H1 (cell line): ENCODE measurements around the gene PDIA5. TPM values are rescaled to one million over a fixed set of nuclear protein-coding genes. Genes with fewer than 3 reads are reported as not detected.

Source experiments
- CTCF ChIA-PET: fragments of 300-600 bp; sonication (Branson Sonifier 250); formaldehyde crosslinking; loops from one replicate; lab custom pipeline; 2021; ENCODE audit not compliant: partially characterized antibody; lab: Charles Lee
- POLR2A ChIA-PET: fragments of 300-600 bp; sonication (Branson Sonifier 250); formaldehyde crosslinking; loops from one replicate; lab custom pipeline; 2021; ENCODE audit warnings: inconsistent platforms; ENCODE audit not compliant: partially characterized antibody; lab: Charles Lee
- DNase-seq, 2 experiments: peaks; one replicate each; pipeline versions ENCODE4 v3.0.0 to v3.0.0-alpha.2; 2010 to 2022; ENCODE audit warnings: low spot score in 2 of 2, low read depth in 1 of 2, mixed read lengths in 1 of 2
- FAIRE-seq: peaks from 2 replicates; lab custom pipeline; 2011; peaks lifted over from hg19 to GRCh38; lab: Jason Lieb, UNC
- H2AFZ ChIP-seq: 2 replicates; pipeline ENCODE4 v1.8.1; 2012; ENCODE audit warnings: low read length, inconsistent platforms
- H2AK5ac ChIP-seq: 2 replicates; pipeline ENCODE4 v1.6.1; 2013; ENCODE audit warnings: low read depth, low read length
- H2BK120ac ChIP-seq: replicated peaks from 2 replicates; pipeline ENCODE3; 2013; ENCODE audit warnings: low read depth, low read length, inconsistent platforms
- H2BK12ac ChIP-seq: 2 replicates; pipeline ENCODE4 v1.6.1; 2013; ENCODE audit warnings: low read depth, low read length
- H2BK15ac ChIP-seq: 2 replicates; pipeline ENCODE4 v1.6.1; 2013; ENCODE audit warnings: low read length
- H2BK20ac ChIP-seq: 2 replicates; pipeline ENCODE4 v1.6.1; 2013; ENCODE audit warnings: low read length
- H2BK5ac ChIP-seq: 2 replicates; pipeline ENCODE4 v1.6.1; 2013; ENCODE audit warnings: low read depth, low read length
- H3K14ac ChIP-seq: 2 replicates; pipeline ENCODE4 v1.6.1; 2013; ENCODE audit warnings: inconsistent platforms; ENCODE audit not compliant: insufficient read length
- H3K18ac ChIP-seq: 2 replicates; pipeline ENCODE4 v1.6.1; 2013; ENCODE audit warnings: low read length; ENCODE audit errors: extremely low read depth
- H3K23ac ChIP-seq: 2 replicates; pipeline ENCODE4 v1.6.1; 2013; ENCODE audit warnings: inconsistent platforms; ENCODE audit not compliant: insufficient read length
- H3K23me2 ChIP-seq: 2 replicates; pipeline ENCODE4 v1.6.1; 2013; ENCODE audit warnings: low read depth, low read length
- H3K27ac ChIP-seq: 2 replicates; pipeline ENCODE4 v1.6.1; 2011; ENCODE audit warnings: low read depth, low read length, inconsistent platforms
- H3K27me3 ChIP-seq, 4 experiments: replicated peaks in 1 of 4; 1 replicate in 1 of 4; 2 replicates in 3 of 4; pipeline versions ENCODE4 v1.6.1 to v1.8.1; 2011 to 2013; ENCODE audit warnings: low read length in 3 of 4, mild to moderate bottlenecking in 3 of 4, inconsistent platforms in 2 of 4, mixed read lengths in 2 of 4, moderate library complexity in 1 of 4; ENCODE audit not compliant: control insufficient read depth in 3 of 4, insufficient read depth in 3 of 4; ENCODE audit errors: extremely low read depth in 1 of 4
- H3K36me3 ChIP-seq, 4 experiments: 2 replicates each; pipeline versions ENCODE4 v1.6.1 to v1.8.1; 2011 to 2013; ENCODE audit warnings: mild to moderate bottlenecking in 4 of 4, low read length in 3 of 4, moderate library complexity in 2 of 4, control low read depth in 1 of 4, inconsistent platforms in 1 of 4; ENCODE audit not compliant: insufficient read depth in 4 of 4, control insufficient read depth in 2 of 4
- H3K4ac ChIP-seq: replicated peaks from 2 replicates; pipeline ENCODE3; 2013; ENCODE audit warnings: low read length, low read depth, mixed read lengths, inconsistent platforms; ENCODE audit not compliant: insufficient read length
- H3K4me1 ChIP-seq, 4 experiments: replicated peaks in 1 of 4; 1 replicate in 1 of 4; 2 replicates in 3 of 4; pipeline versions ENCODE4 v1.6.1 to v1.8.1; 2011 to 2013; ENCODE audit warnings: low read length in 3 of 4, inconsistent platforms in 2 of 4, mixed read lengths in 1 of 4; ENCODE audit not compliant: insufficient read depth in 4 of 4, control insufficient read depth in 3 of 4
- H3K4me2 ChIP-seq, 2 experiments: 2 replicates each; pipeline versions ENCODE4 v1.6.1 to v1.8.1; 2011 to 2013; ENCODE audit warnings: low read depth in 2 of 2, low read length in 2 of 2, control low read depth in 1 of 2, inconsistent platforms in 1 of 2, mild to moderate bottlenecking in 1 of 2; ENCODE audit not compliant: insufficient read depth in 1 of 2
- H3K4me3 ChIP-seq, 4 experiments: fragments of 200-600, 300-600 bp in 1 of 4; sonication (generic), shearing (Covaris generic), sonication (Bioruptor Twin) in 1 of 4; 2 replicates each; pipeline versions ENCODE4 v1.5.1 to v1.8.1; 2011 to 2016; ENCODE audit warnings: low read length in 4 of 4, low read depth in 3 of 4, control low read depth in 2 of 4, inconsistent platforms in 2 of 4, mild to moderate bottlenecking in 2 of 4, mixed read lengths in 1 of 4, moderate library complexity in 1 of 4; ENCODE audit not compliant: insufficient read depth in 2 of 4; ENCODE audit errors: extremely low read depth in 1 of 4
- H3K56ac ChIP-seq: replicated peaks from 2 replicates; pipeline ENCODE3; 2013; ENCODE audit warnings: low read depth, mild to moderate bottlenecking, mixed read lengths, low read length, inconsistent platforms; ENCODE audit not compliant: insufficient read length
- H3K79me1 ChIP-seq: 2 replicates; pipeline ENCODE4 v1.6.1; 2013; ENCODE audit warnings: low read depth, low read length, control low read depth
- H3K79me2 ChIP-seq, 2 experiments: 2 replicates each; pipeline versions ENCODE4 v1.6.1 to v1.8.1; 2012 to 2013; ENCODE audit warnings: low read length in 2 of 2, mild to moderate bottlenecking in 2 of 2, inconsistent platforms in 1 of 2; ENCODE audit not compliant: insufficient read depth in 2 of 2, control insufficient read depth in 1 of 2
- H3K9ac ChIP-seq, 4 experiments: replicated peaks in 1 of 4; 1 replicate in 1 of 4; 2 replicates in 3 of 4; pipeline versions ENCODE4 v1.6.1 to v1.8.1; 2011 to 2013; ENCODE audit warnings: low read depth in 3 of 4, low read length in 3 of 4, control low read depth in 2 of 4, mild to moderate bottlenecking in 2 of 4, moderate library complexity in 2 of 4, inconsistent platforms in 1 of 4; ENCODE audit errors: extremely low read depth in 1 of 4
- H3K9me3 ChIP-seq, 2 experiments: 2 replicates each; pipeline versions ENCODE4 v1.6.1 to v1.8.1; 2012 to 2013; ENCODE audit warnings: mild to moderate bottlenecking in 2 of 2, moderate library complexity in 2 of 2, control low read depth in 1 of 2, inconsistent platforms in 1 of 2, low read depth in 1 of 2, low read length in 1 of 2, mixed read lengths in 1 of 2; ENCODE audit not compliant: insufficient read depth in 2 of 2
- H4K20me1 ChIP-seq, 2 experiments: replicated peaks in 1 of 2; 2 replicates each; pipeline versions ENCODE3 to v1.8.1; 2011 to 2013; ENCODE audit warnings: inconsistent platforms in 2 of 2, low read length in 2 of 2, mild to moderate bottlenecking in 1 of 2; ENCODE audit not compliant: insufficient read depth in 2 of 2, control insufficient read depth in 1 of 2
- H4K5ac ChIP-seq: 2 replicates; pipeline ENCODE4 v1.6.1; 2013; ENCODE audit warnings: low read length, low read depth, mixed read lengths, inconsistent platforms; ENCODE audit not compliant: insufficient read length
- H4K8ac ChIP-seq: 2 replicates; pipeline ENCODE4 v1.8.0; 2013; ENCODE audit warnings: mild to moderate bottlenecking, moderate library complexity, low read length, inconsistent platforms; ENCODE audit not compliant: insufficient read depth; ENCODE audit errors: extremely low read depth
- H4K91ac ChIP-seq: replicated peaks from 2 replicates; pipeline ENCODE3; 2013; ENCODE audit warnings: low read length, mixed read lengths, inconsistent platforms; ENCODE audit not compliant: insufficient read length
- BRCA1 ChIP-seq: IDR thresholded peaks from 2 replicates; pipeline ENCODE4 v1.6.1; 2012; ENCODE audit warnings: low read depth, low read length, improper control_type of control experiment
- EP300 ChIP-seq, 2 experiments: IDR thresholded peaks; 1 replicate in 1 of 2; 2 replicates in 1 of 2; pipeline ENCODE4 v1.6.1; 2011 to 2012; ENCODE audit warnings: low read depth in 2 of 2, low read length in 2 of 2, mild to moderate bottlenecking in 2 of 2, borderline replicate concordance in 1 of 2, inconsistent platforms in 1 of 2, moderate library complexity in 1 of 2
- HDAC2 ChIP-seq, 2 experiments: fragments of 300-600 bp in 1 of 2; sonication (generic) in 1 of 2; IDR thresholded peaks; 2 replicates each; pipeline ENCODE4 v1.6.1; 2011 to 2012; ENCODE audit warnings: low read depth in 2 of 2, low read length in 2 of 2, mild to moderate bottlenecking in 2 of 2, moderate library complexity in 2 of 2, borderline replicate concordance in 1 of 2, inconsistent platforms in 1 of 2
- HDAC6 ChIP-seq: IDR thresholded peaks from one replicate; pipeline ENCODE4 v1.7.1; 2012; ENCODE audit warnings: low read depth, mild to moderate bottlenecking, inconsistent platforms, low read length, moderate library complexity
- JUND ChIP-seq: IDR thresholded peaks from 2 replicates; pipeline ENCODE4 v1.6.1; 2011; ENCODE audit warnings: mild to moderate bottlenecking, improper control_type of control experiment, low read length
- POU5F1 ChIP-seq: IDR thresholded peaks from 2 replicates; pipeline ENCODE4 v1.6.1; 2011; ENCODE audit warnings: low read depth, mild to moderate bottlenecking, low read length, moderate library complexity
- SIRT6 ChIP-seq: IDR thresholded peaks from one replicate; pipeline ENCODE4 v1.7.1; 2012; ENCODE audit warnings: low read length, inconsistent platforms
- SIX5 ChIP-seq: IDR thresholded peaks from 2 replicates; pipeline ENCODE4 v1.6.1; 2011; ENCODE audit warnings: mild to moderate bottlenecking, low read depth, low read length
- SP2 ChIP-seq: IDR thresholded peaks from 2 replicates; pipeline ENCODE4 v1.6.1; 2012; ENCODE audit warnings: mild to moderate bottlenecking, low read length, inconsistent platforms
- TEAD4 ChIP-seq: IDR thresholded peaks from 2 replicates; pipeline ENCODE4 v1.6.1; 2012; ENCODE audit warnings: low read depth, low read length, inconsistent platforms, mixed read lengths
- YY1 ChIP-seq: IDR thresholded peaks from 2 replicates; pipeline ENCODE4 v1.6.1; 2011; ENCODE audit warnings: low read depth, mild to moderate bottlenecking, low read length
- WGBS, 2 experiments: shearing (Covaris generic) in 1 of 2; methylation state at CpG; one replicate each; pipeline versions ENCODE4 v1.1.6 to v1.1.7; 2013 to 2015; ENCODE audit warnings: low lambda C conversion rate in 2 of 2, mixed read lengths in 2 of 2, inconsistent platforms in 1 of 2, low coverage in 1 of 2, missing lambda C conversion rate in 1 of 2; ENCODE audit not compliant: insufficient replicate concordance in 2 of 2, insufficient coverage in 1 of 2, insufficient read length in 1 of 2; ENCODE audit errors: extremely low coverage in 1 of 2, missing lambda C conversion rate in 1 of 2; 5-methylcytosine and 5-hydroxymethylcytosine counted together
- polyA plus RNA-seq, 7 experiments: library from polyadenylated mRNA; depleted of rRNA in 3 of 7; stranded (reverse) in 5 of 7; unstranded in 2 of 7; fragments of >200 nt in 5 of 7; fragments of 200-250 nt in 2 of 7; gene quantifications; 1 replicate in 5 of 7; 2 replicates in 1 of 7; 4 replicates in 1 of 7; pipeline versions ENCODE4 v1.2.1 to v1.2.3, GENCODE V29; 2011 to 2013; ENCODE audit warnings: missing spikeins in 2 of 7, mixed read lengths in 2 of 7
- total RNA-seq: library from RNA; stranded (reverse); fragmentation: NEBNext Ultra II Directional; extraction: Animal tissue kit (Norgen Biotek cat#: 25700); gene quantifications from 2 replicates; pipeline ENCODE4 v1.2.1, GENCODE V29; 2021
- TF ChIP-seq, protein P1 (sequence below): IDR thresholded peaks from 2 replicates; pipeline ENCODE4 v1.6.1; 2011; ENCODE audit warnings: low read depth, mild to moderate bottlenecking, low read length; ENCODE audit not compliant: insufficient read depth
- TF ChIP-seq, protein P2 (sequence below): IDR thresholded peaks from 2 replicates; pipeline ENCODE4 v1.6.1; 2012; ENCODE audit warnings: inconsistent platforms

PDIA5 gene
- total and polyA plus RNA-seq, 2 of the 8 experiments (the other 6 are each of a cell fraction or from before 2014, with no cell fraction given) = 18.2 to 32.8 TPM

DNA sequence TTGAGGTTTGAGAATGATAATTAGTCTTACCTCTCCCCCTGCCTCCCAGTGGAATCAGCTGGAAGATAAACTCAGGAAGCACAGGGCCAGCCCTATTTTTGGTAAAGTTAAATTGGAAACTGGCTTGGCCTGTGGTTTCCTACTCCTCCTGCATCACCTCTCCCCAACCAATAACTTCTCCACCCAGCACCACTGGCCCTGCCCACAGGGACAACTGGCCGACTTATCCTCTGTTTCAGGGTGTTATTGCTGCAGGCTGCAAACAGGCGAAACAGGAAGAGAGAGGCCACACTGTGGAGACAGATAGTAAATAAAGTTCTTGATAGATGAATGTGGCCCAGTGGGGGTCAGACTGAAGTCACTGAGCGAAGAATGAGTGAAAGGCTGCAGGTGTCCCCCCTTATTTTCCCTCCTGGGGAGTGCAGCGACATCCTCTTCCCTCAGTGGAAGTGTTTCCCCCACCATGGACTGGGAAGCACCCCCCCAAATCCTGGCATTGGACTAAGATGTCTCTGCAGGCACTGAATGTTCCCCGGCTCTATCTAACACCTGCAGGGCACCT, 47.1 kb downstream of the PDIA5 start:
- FAIRE-seq = no peak
- Histone ChIP-seq H2BK12ac (no peak overlapping the region), H3K36me3 (peaks cover 0 to 13% (median 3%) of the 10 kb centered on the region in 4 experiments; a peak in 4 of 8 replicates), H3K9ac (no peak overlapping the region), H3K4me3 (no peak overlapping the region), H2BK15ac (no peak overlapping the region), H4K20me1 (peaks cover 0 to 5% of the 10 kb centered on the region in 2 experiments), H3K23me2 (no peaks in the 10 kb centered on the region), H2AFZ (no peak overlapping the region), H3K4me2 (no peak overlapping the region), H3K79me1 (no peaks in the 10 kb centered on the region), H3K18ac (no peak overlapping the region; the same call in 1 of the 2 replicates), H3K56ac (no peak overlapping the region), H4K8ac (no peak overlapping the region), H3K9me3 (no peaks in the 10 kb centered on the region), H3K27me3 (no peaks in the 10 kb centered on the region), H3K23ac (no peak overlapping the region), H2BK20ac (no peak overlapping the region), H2AK5ac (no peak overlapping the region), H4K5ac (no peak overlapping the region), H2BK120ac (no peak overlapping the region), H3K79me2 (no peaks in the 10 kb centered on the region), H2BK5ac (no peak overlapping the region), H3K27ac (no peak overlapping the region), H3K4me1 (peaks cover 0 to 3% (median 0%) of the 10 kb centered on the region in 4 experiments; a peak in 3 of 7 replicates), H3K14ac (no peak overlapping the region), H3K4ac (no peak overlapping the region), H4K91ac (no peak overlapping the region)
- DNase-seq = no peak
- POLR2A ChIA-PET = no interaction called here
- CTCF ChIA-PET = interaction anchor here (1.0 to 1.4 kb wide), 2 partner anchors 15 to 23 kb away, joined by 3 to 5 read pairs; no protein-coding TSS in a partner anchor
- 81% methylated on average over 5 of the region's 5 CpGs; no CpG with 5 or more reads in 1 of the 2 experiments for WGBS, 2 experiments
- no peak for TF ChIP-seq POU5F1
- TF ChIP-seq BRCA1 = no peak
- TF ChIP-seq SP2 = no peak
- TF ChIP-seq, protein P1, sequence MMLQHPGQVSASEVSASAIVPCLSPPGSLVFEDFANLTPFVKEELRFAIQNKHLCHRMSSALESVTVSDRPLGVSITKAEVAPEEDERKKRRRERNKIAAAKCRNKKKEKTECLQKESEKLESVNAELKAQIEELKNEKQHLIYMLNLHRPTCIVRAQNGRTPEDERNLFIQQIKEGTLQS = no peak
- TF ChIP-seq SIRT6 = no peak
- TF ChIP-seq SIX5 = no peak
- TF ChIP-seq, protein P2, sequence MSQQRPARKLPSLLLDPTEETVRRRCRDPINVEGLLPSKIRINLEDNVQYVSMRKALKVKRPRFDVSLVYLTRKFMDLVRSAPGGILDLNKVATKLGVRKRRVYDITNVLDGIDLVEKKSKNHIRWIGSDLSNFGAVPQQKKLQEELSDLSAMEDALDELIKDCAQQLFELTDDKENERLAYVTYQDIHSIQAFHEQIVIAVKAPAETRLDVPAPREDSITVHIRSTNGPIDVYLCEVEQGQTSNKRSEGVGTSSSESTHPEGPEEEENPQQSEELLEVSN = no peak
- TF ChIP-seq YY1 = no peak
- TF ChIP-seq JUND = no peak
- no peak for TF ChIP-seq TEAD4
- no peak for TF ChIP-seq HDAC6
- TF ChIP-seq EP300 (IDR thresholded peaks at IDR 0.05; ENCODE audit: borderline replicate concordance in 1 of 2, low read depth in 2 of 2, low read length in 2 of 2) = no peak
- TF ChIP-seq HDAC2 (IDR thresholded peaks at IDR 0.05; ENCODE audit: borderline replicate concordance in 1 of 2, low read depth in 2 of 2, low read length in 2 of 2) = no peak
